ENCODE results near the gene LRP11.

The LRP11 gene, protein sequence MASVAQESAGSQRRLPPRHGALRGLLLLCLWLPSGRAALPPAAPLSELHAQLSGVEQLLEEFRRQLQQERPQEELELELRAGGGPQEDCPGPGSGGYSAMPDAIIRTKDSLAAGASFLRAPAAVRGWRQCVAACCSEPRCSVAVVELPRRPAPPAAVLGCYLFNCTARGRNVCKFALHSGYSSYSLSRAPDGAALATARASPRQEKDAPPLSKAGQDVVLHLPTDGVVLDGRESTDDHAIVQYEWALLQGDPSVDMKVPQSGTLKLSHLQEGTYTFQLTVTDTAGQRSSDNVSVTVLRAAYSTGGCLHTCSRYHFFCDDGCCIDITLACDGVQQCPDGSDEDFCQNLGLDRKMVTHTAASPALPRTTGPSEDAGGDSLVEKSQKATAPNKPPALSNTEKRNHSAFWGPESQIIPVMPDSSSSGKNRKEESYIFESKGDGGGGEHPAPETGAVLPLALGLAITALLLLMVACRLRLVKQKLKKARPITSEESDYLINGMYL

DNA sequence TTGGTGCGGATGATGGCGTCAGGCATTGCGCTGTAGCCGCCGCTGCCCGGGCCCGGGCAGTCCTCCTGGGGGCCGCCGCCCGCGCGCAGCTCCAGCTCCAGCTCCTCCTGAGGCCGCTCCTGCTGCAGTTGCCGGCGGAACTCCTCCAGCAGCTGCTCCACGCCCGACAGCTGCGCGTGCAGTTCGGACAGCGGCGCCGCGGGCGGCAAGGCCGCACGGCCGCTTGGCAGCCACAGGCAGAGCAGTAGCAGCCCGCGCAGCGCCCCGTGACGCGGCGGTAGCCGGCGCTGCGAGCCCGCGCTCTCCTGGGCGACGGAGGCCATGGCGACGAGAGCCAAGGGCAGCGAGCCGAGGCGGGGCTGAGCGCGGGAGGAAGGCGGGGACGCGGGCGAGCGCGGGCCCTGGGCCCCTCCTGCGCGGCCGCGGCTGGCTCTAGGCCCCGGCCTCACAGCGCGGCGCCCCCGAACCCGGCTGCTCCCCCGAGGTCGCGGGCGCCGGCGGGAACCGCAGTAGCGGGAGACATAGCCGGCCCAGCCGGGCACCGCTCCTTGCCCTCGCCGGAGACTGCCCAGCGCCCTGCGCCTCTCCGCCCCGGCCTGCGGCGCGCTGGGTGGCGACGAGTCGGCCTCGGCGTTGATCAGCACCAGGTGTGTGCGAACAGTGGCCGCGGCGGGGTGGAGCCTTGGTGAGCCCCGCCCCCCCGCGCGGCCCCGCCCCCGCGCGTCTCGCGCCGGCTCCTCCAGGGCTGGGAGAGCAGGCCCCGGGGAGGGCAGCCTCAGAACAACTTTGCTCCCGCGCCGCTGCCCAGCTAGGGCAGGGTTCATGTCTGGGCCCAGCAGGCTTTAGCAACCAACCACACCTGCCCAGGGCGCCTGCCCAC, at the start of gene LRP11:
Gene LRP11, minus strand, starts transcription at position 662 of the 880 bp plus-strand sequence. Its CDS starts 339 bp downstream, at position 323.
- TF ChIP-seq, protein P1, sequence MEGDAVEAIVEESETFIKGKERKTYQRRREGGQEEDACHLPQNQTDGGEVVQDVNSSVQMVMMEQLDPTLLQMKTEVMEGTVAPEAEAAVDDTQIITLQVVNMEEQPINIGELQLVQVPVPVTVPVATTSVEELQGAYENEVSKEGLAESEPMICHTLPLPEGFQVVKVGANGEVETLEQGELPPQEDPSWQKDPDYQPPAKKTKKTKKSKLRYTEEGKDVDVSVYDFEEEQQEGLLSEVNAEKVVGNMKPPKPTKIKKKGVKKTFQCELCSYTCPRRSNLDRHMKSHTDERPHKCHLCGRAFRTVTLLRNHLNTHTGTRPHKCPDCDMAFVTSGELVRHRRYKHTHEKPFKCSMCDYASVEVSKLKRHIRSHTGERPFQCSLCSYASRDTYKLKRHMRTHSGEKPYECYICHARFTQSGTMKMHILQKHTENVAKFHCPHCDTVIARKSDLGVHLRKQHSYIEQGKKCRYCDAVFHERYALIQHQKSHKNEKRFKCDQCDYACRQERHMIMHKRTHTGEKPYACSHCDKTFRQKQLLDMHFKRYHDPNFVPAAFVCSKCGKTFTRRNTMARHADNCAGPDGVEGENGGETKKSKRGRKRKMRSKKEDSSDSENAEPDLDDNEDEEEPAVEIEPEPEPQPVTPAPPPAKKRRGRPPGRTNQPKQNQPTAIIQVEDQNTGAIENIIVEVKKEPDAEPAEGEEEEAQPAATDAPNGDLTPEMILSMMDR (IDR thresholded peaks at IDR 0.05) = no peak

DNA sequence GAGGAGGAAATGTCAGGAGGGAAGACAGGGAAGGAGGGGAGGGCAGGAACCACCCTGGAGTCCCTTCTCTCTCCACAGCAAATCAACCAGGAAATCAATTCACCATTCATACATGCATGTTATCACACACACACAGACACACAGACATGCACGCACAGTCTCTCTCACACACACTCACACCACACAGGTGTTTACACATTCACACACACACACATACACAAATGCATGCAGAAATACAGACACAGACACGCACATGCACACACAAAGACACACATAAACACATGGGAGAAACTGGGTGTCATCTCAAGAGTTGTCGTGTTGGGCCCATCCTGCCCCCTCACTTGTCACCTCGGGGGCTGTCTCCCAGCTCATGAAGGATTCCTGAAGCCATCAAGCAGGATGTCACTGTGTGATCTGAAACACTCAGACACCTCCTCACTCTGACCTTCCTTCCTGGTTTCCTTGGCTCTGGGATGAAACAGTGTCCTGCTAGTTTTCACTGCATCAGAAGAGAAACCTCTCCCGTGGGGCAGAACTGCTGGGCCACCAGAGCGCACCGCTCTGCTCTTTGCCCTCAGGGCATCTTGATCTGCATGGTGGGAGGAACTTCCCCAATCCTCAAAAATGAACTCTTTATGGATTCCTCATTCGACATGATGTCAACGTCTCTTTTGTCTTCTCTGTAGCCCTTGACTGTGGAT, 49.5 kb upstream of the LRP11 start:
- TF ChIP-seq, protein P1 (IDR thresholded peaks at IDR 0.05) = no peak

DNA sequence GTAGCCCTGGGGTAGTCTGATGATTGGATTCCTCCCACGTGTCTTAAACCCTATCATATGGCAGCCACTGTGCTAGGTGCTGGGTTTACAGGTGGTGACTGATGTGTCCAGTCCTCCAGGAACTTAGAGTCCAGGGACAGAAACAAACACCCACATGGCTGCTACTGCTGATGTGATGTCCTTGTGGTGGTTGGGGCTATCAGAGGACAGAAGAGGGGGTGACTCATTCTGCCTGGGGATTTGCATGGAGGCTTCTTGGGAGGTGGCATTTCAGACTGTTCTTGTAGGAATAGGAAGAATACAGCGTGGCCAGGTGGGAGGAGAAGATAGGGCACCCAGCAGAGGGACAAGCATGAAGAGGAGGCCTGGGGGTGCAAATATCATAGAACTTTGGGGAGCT, 48.9 kb upstream of the LRP11 start:
- TF ChIP-seq, protein P1 (IDR thresholded peaks at IDR 0.05) = no peak

DNA sequence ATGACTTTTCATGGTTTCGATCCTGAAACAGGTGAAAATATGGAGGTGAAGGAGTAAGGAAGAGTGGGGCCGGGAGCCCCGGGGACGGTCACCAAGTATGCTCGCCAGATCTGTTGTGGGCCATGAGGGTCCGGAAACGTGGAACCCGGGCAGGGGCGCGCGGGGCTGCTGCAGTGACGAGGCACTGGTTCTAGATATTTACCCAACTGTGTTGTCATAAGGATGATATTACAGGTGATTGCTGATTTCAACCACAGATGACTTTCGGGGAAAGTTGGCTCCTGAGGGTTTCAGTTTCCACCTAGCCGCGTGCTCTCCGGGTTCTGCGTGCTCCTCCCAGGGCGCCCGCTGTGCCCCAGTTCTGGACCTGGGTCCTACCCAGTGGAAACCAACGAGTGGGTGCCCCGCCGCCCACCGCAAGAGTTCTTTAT, 46.6 kb upstream of the LRP11 start:
- TF ChIP-seq, protein P1 (IDR thresholded peaks at IDR 0.05) = no peak

DNA sequence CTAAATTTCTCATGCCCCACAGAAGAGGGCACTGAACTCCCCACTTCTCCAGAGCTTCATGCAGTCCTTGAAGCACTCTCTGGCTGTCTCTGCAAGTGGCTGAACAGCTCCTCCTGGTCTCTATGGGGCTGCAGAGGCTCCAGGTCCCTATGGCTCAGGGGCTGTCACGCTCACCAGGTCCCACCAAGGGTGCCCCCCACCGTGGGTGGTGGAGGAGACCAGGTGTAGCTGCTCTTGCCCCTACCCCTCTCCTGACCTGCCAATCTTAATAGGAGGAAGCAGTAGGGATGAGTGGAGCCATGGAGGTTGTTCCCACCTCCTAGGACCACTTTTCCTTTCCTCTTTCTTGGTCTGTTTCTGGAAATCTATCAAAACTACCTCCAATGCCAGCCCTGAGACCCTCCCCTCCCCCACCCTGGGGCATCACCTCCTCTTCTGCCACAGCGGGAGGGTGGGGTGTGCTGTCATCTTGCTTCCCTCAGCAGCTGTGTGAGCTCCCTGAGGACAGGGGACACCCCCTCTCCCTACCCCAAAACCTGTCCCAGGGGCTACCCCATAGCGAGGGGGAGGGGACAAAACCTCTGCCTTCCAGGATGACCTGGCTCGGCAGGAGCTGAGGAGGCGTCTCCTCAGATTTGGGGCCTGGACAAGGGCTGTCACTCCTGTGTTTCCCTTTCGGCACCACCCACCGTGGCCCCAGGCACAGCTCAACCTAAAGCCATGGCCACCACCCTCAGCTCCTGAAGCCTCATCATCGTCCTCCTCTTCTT, 45.7 kb upstream of the LRP11 start:
- TF ChIP-seq, protein P1 (IDR thresholded peaks at IDR 0.05) = no peak

DNA sequence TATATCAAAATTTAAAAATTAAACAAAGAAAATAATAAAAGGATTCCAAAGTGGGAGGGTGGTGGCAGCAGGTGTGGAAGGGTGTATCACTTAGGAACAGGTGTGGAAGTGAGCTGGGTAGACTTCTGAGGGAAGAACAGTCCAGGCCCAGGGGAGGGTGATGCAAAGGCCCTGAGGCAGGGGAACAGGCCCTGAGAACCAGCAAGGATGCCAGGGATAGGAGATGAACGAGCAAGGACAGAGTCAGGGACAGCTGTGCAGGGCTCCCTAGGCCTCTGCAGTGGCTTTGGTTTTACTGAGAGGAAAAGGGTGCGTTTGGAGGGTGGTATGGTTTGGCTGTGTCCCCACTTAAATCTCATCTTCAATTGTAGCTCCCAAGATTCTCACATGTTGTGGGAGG, 43.2 kb upstream of the LRP11 start:
- TF ChIP-seq, protein P1 (IDR thresholded peaks at IDR 0.05) = no peak
